Mesendoderm (in vitro differentiated cells): ENCODE measurements around the gene ZNF469.

Experiments used
- DNase-seq: peaks from one replicate; pipeline ENCODE4 v3.0.0; 2013
- H2AK5ac ChIP-seq: 2 replicates; pipeline ENCODE4 v1.6.1; 2013; ENCODE audit warnings: low read length, inconsistent platforms
- H2BK120ac ChIP-seq: 2 replicates; pipeline ENCODE4 v1.6.1; 2013; ENCODE audit warnings: low read depth, mild to moderate bottlenecking, low read length, moderate library complexity, mixed read lengths
- H2BK15ac ChIP-seq: replicated peaks from 2 replicates; pipeline ENCODE4 v1.6.1; 2013; ENCODE audit warnings: low read depth, mild to moderate bottlenecking, moderate library complexity
- H2BK5ac ChIP-seq: 2 replicates; pipeline ENCODE4 v1.6.1; 2013; ENCODE audit warnings: low read length, inconsistent platforms
- H3K18ac ChIP-seq: 2 replicates; pipeline ENCODE4 v1.6.1; 2013; ENCODE audit warnings: mild to moderate bottlenecking, low read length, mixed read lengths
- H3K23ac ChIP-seq: one replicate; pipeline ENCODE4 v1.6.1; 2013; ENCODE audit warnings: low read length
- H3K27ac ChIP-seq: 2 replicates; pipeline ENCODE4 v1.5.1; 2013; ENCODE audit warnings: low read depth, mild to moderate bottlenecking, inconsistent platforms, low read length, moderate library complexity
- H3K27me3 ChIP-seq: 2 replicates; pipeline ENCODE4 v1.6.1; 2013; ENCODE audit warnings: low read length, control low read depth, mild to moderate bottlenecking, inconsistent platforms; ENCODE audit not compliant: insufficient read depth, poor library complexity
- H3K36me3 ChIP-seq: 2 replicates; pipeline ENCODE4 v1.6.1; 2013; ENCODE audit warnings: low read length, inconsistent platforms; ENCODE audit not compliant: control insufficient read depth, insufficient read depth
- H3K4ac ChIP-seq: one replicate; pipeline ENCODE4 v1.6.1; 2013; ENCODE audit warnings: low read depth, mild to moderate bottlenecking, low read length, moderate library complexity
- H3K4me1 ChIP-seq: 2 replicates; pipeline ENCODE4 v1.6.1; 2013; ENCODE audit warnings: low read depth, low read length, inconsistent platforms; ENCODE audit not compliant: control insufficient read depth
- H3K4me2 ChIP-seq: 2 replicates; pipeline ENCODE4 v1.6.1; 2013; ENCODE audit warnings: low read length
- H3K4me3 ChIP-seq: 2 replicates; pipeline ENCODE4 v1.5.1; 2013; ENCODE audit warnings: mild to moderate bottlenecking, low read length
- H3K56ac ChIP-seq: one replicate; pipeline ENCODE4 v1.6.1; 2013; ENCODE audit warnings: low read length
- H3K79me1 ChIP-seq: 2 replicates; pipeline ENCODE4 v1.6.1; 2013; ENCODE audit warnings: low read length, inconsistent platforms
- H3K79me2 ChIP-seq: 2 replicates; pipeline ENCODE4 v1.6.1; 2013; ENCODE audit warnings: mild to moderate bottlenecking, low read length; ENCODE audit not compliant: control insufficient read depth, insufficient read depth
- H3K9ac ChIP-seq: 2 replicates; pipeline ENCODE4 v1.6.1; 2013; ENCODE audit warnings: low read length, inconsistent platforms
- H4K5ac ChIP-seq: one replicate; pipeline ENCODE4 v1.6.1; 2013; ENCODE audit warnings: low read length
- H4K8ac ChIP-seq: one replicate; pipeline ENCODE4 v1.6.1; 2013; ENCODE audit warnings: low read depth, mild to moderate bottlenecking, control low read depth, low read length, moderate library complexity
- WGBS: extraction: QIAGEN DNeasy Blood & Tissue Kit; methylation state at CpG from one replicate; pipeline ENCODE4 v1.1.7; 2013; ENCODE audit warnings: low lambda C conversion rate, missing lambda C conversion rate; ENCODE audit not compliant: insufficient coverage; ENCODE audit errors: extremely low coverage; 5-methylcytosine and 5-hydroxymethylcytosine counted together

The ZNF469 gene

DNA sequence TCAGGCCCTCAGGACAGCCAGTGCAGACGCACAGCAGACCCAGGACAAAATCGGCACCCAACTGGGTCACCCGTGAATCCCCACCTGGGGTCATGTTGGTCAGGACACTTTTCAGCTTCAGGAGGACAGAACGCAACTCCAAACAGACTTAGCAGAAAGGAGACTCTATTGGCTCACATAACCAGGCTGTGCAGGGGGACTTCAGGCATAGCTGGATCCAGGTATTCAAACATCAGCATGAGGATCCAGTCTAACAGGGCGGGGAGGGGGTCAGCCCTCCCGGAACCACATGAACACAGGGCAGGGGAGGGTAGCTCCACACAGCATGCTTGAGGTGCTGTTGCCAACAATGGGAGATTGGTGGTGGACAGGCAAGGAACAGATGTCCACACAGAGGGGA, 22.0 kb downstream of the ZNF469 start:
- Histone ChIP-seq H3K9ac (no peak overlapping the region), H3K36me3 (no peaks in the 10 kb centered on the region), H3K23ac (no peak overlapping the region), H3K27me3 (no peaks in the 10 kb centered on the region), H3K27ac (no peak overlapping the region), H2BK120ac (no peak overlapping the region), H4K8ac (no peak overlapping the region), H3K79me2 (no peaks in the 10 kb centered on the region), H3K79me1 (no peaks in the 10 kb centered on the region), H3K56ac (no peak overlapping the region), H3K4ac (no peak overlapping the region), H4K5ac (no peak overlapping the region), H2BK15ac (no peak overlapping the region), H3K4me2 (no peak overlapping the region), H3K18ac (no peak overlapping the region), H3K4me3 (no peak overlapping the region), H3K4me1 (no peaks in the 10 kb centered on the region), H2AK5ac (no peak overlapping the region), H2BK5ac (no peak overlapping the region)
- no CpG with 5 or more reads among the region's 6 CpGs for WGBS
- DNase-seq, result no peak

DNA sequence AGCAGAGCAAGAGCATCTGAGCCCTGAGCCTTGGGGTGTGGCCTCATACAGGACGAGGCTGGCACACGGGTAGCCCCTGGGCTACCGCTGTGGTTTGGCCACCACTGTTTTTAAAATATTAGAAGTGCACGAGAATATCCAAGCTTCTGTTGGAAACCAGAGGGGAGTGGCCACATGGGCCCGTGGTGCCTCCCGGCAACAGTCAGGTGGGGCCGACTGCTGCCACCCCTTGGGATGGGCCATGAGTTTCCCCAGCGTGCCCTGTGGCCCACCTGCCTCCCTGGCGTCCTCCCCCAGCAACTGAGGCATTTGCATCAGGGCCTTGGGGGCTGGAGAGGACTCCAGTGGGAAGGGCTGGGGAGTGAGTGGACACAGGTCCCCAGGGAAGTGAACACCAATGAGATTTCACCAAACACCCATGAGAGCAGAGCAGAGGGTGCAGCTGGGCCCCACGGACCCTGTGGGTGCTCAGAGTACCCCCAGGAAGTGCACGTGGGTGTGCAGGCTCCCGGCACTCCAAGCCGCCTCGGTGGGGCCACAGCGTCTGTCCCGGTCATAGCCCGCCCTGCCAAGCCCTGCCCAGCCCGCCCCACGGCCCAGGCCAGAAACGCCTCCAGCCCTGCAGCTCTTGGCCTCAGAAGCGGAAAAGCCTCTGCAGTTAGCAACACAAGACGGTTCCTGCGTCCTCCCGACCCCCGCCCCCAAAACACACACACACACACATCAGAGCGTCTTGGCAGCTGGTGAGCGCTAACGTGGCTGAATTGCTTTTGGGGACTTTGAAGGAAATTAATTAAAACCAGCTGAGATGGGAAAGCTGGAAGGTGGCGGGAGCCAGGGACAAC, 22.7 kb downstream of the ZNF469 start:
- H3K27me3 ChIP-seq, result no peaks in the 10 kb centered on the region
- H3K4me1 ChIP-seq, result no peaks in the 10 kb centered on the region
- H2BK15ac ChIP-seq, result no peak overlapping the region
- H4K5ac ChIP-seq, result no peak overlapping the region
- H3K18ac ChIP-seq, result no peak overlapping the region
- no peak overlapping the region for H3K27ac ChIP-seq
- no peak overlapping the region for H3K4ac ChIP-seq
- H4K8ac ChIP-seq, result no peak overlapping the region
- H3K4me2 ChIP-seq, result no peak overlapping the region
- H3K79me2 ChIP-seq, result no peaks in the 10 kb centered on the region
- H2BK120ac ChIP-seq, result no peak overlapping the region
- H2BK5ac ChIP-seq, result no peak overlapping the region
- H3K9ac ChIP-seq, result no peak overlapping the region
- WGBS, result no CpG with 5 or more reads among the region's 29 CpGs
- no peak overlapping the region for H3K23ac ChIP-seq
- H3K4me3 ChIP-seq, result no peak overlapping the region
- H2AK5ac ChIP-seq, result no peak overlapping the region
- no peaks in the 10 kb centered on the region for H3K79me1 ChIP-seq
- no peak for DNase-seq
- no peaks in the 10 kb centered on the region for H3K36me3 ChIP-seq
- H3K56ac ChIP-seq, result no peak overlapping the region

DNA sequence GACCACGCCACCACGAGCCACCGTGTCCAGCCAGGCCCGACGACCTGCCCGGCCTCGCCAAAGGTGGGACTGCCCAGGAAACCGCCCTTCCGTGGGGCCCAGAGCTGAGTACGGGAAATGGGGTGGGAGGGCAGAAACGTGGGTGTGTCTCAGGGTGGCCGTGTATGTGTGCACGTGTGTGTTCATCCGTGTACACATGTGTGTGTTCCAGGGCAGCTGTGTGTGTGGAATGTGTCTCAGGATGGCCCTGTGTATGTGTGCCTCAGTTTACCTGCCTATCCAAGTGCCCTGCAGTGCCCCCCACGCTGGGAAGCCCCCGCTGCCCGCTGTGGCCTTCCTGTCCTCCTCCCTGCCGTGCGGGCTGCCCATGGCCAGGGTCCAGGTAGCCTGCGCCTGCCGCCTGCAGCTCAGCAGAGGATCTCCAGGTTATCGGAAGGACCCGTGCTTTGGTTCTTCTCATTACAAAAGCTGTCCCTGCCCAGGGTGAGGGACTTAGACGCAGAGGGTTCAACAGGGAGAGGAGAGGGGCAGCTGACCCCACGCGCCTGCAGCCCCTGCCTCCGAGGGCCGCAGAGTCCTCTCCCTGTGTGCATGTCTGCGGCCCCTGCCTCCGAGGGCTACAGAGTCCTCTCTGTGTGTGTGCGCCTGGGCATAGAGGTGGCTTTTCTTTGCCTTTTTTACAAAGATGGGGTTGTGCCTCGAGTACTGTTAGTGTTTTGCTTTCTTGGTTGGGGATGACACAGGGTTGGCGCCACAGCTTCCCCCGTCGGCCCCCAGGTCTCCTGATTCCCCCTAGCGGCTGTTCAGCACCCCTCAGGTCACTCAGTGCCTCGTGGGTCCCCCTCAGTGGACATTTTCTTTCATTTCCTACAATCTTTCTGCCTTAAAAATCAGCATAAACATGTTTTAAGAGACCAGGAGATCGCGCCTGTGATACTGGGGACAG, 23.6 kb downstream of the ZNF469 start:
- Histone ChIP-seq H3K27me3 (no peaks in the 10 kb centered on the region), H3K18ac (no peak overlapping the region), H2BK15ac (no peak overlapping the region), H2BK5ac (no peak overlapping the region), H4K8ac (no peak overlapping the region), H3K27ac (no peak overlapping the region), H3K4me3 (no peak overlapping the region), H3K36me3 (no peaks in the 10 kb centered on the region), H3K56ac (no peak overlapping the region), H3K4me2 (no peak overlapping the region), H3K79me1 (no peaks in the 10 kb centered on the region), H2BK120ac (no peak overlapping the region), H3K79me2 (no peaks in the 10 kb centered on the region), H3K9ac (no peak overlapping the region), H4K5ac (no peak overlapping the region), H2AK5ac (no peak overlapping the region), H3K4me1 (no peaks in the 10 kb centered on the region), H3K4ac (no peak overlapping the region), H3K23ac (no peak overlapping the region)
- DNase-seq, result no peak
- WGBS, result no CpG with 5 or more reads among the region's 39 CpGs

DNA sequence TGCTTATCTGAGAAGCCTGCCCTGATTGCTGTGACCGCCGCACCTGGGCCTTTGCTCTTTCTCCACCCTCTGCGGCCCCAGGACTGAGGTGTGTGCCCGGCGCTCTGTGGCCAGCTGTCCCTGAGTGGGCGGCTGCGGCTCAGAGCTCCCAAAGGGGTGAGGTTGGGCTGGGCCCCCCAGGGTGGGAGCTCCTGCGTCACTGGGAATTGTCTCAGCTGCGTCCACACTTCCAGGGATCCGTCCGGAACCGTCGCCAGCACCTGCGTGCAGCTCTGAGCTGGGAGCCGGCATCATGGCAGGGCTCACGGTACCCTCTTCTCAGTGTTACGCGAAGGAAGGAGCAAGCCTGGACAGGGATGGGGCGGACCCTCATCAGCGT, 24.3 kb downstream of the ZNF469 start:
- Histone ChIP-seq H3K9ac (no peak overlapping the region), H2BK120ac (no peak overlapping the region), H2AK5ac (no peak overlapping the region), H3K4me3 (no peak overlapping the region), H2BK5ac (no peak overlapping the region), H4K5ac (no peak overlapping the region), H2BK15ac (no peak overlapping the region), H3K56ac (no peak overlapping the region), H4K8ac (no peak overlapping the region), H3K4ac (no peak overlapping the region), H3K4me2 (no peak overlapping the region), H3K4me1 (no peaks in the 10 kb centered on the region), H3K79me1 (no peaks in the 10 kb centered on the region), H3K27ac (no peak overlapping the region), H3K27me3 (no peaks in the 10 kb centered on the region), H3K79me2 (no peaks in the 10 kb centered on the region), H3K36me3 (no peaks in the 10 kb centered on the region), H3K18ac (no peak overlapping the region), H3K23ac (no peak overlapping the region)
- no peak for DNase-seq
- no CpG with 5 or more reads among the region's 20 CpGs for WGBS

DNA sequence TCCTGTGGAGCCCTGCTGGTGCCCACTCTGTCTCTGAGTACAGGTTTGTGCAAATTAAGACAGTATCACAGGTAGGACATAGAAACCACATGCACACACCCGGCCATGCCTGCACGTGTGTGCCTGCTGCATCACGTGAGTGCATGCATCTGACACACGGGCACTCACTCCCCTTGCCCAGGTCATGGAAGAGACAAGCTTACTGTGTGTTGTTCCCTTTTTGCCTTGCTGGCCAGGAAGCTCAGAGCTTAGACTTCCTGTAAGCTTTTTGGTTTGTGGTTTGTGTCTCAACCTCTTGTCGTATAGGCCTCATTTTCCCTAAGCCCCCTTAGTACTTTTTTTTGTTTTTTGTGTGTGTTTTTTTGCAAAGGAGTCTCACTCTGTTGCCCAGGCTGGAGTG, 25.0 kb downstream of the ZNF469 start:
- H4K8ac ChIP-seq, result no peak overlapping the region
- H3K18ac ChIP-seq, result no peak overlapping the region
- H3K23ac ChIP-seq, result no peak overlapping the region
- no peak overlapping the region for H3K9ac ChIP-seq
- no peaks in the 10 kb centered on the region for H3K27me3 ChIP-seq
- H3K36me3 ChIP-seq, result no peaks in the 10 kb centered on the region
- no peak overlapping the region for H3K56ac ChIP-seq
- no peak overlapping the region for H2BK120ac ChIP-seq
- no peak overlapping the region for H3K4me2 ChIP-seq
- no CpG with 5 or more reads among the region's 5 CpGs for WGBS
- no peak overlapping the region for H3K27ac ChIP-seq
- no peaks in the 10 kb centered on the region for H3K79me2 ChIP-seq
- H2AK5ac ChIP-seq, result no peak overlapping the region
- no peak overlapping the region for H3K4me3 ChIP-seq
- DNase-seq, result no peak
- H4K5ac ChIP-seq, result no peak overlapping the region
- H3K4ac ChIP-seq, result no peak overlapping the region
- no peaks in the 10 kb centered on the region for H3K79me1 ChIP-seq
- no peaks in the 10 kb centered on the region for H3K4me1 ChIP-seq
- no peak overlapping the region for H2BK15ac ChIP-seq
- no peak overlapping the region for H2BK5ac ChIP-seq
